ENCODE results near the gene TARBP2. TPM values are rescaled to one million over a fixed set of nuclear protein-coding genes. Genes with fewer than 3 reads are reported as not detected.

TARBP2 gene, protein sequence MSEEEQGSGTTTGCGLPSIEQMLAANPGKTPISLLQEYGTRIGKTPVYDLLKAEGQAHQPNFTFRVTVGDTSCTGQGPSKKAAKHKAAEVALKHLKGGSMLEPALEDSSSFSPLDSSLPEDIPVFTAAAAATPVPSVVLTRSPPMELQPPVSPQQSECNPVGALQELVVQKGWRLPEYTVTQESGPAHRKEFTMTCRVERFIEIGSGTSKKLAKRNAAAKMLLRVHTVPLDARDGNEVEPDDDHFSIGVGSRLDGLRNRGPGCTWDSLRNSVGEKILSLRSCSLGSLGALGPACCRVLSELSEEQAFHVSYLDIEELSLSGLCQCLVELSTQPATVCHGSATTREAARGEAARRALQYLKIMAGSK
- total RNA-seq, result 46.5 and 52.2 TPM in 2 replicates

DNA sequence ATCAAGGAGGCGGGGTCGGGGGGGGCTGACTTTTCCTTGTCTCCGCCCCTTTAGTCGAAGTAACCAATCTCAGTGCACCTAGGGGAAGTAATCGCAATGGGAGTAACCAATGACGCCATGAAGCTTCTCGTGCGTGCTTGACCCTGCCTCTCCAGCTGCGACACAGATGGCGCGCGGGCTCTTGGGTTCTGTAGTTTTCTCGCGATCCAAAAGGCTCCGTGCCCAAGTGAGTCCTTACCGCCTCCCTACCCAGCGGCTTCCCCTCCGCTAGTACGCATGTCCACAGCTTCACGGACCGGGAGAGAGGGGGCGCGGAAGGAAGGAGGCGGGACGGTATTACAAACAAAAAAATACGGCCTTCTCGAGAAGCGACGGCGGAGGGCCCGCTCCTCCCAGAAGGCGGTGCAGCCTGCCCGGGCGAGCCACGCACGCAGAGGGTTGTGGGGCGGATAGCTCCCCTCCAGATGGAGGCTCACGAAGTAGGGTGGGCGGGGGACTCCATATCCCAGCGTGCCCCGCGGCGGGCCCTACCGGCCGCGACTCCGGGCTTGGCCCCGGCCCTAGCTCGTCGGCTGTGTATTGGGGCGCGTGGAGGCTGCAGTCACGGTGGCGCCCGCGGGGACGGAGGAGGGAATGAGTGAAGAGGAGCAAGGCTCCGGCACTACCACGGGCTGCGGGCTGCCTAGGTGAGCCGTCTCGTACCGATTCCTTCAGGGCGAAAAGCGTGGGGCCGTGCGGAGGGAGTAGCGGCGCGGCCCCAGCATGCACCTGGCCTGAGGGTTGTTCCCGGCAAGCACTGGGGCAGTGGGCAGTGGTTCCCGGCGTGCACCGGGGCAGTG, at the start of gene TARBP2:
Gene TARBP2 (plus strand): TSS at position 508 of the 839 bp plus-strand sequence. CDS start 126 bp downstream, at position 634.

GRCh38 chr12:53451661-53452158, 49.4 kb upstream of the TARBP2 start, which contains the start of gene PCBP2:
Gene PCBP2, plus strand, starts transcription at chr12:53452102. Its CDS starts 2,699 bp downstream, at chr12:53454801.

DNA sequence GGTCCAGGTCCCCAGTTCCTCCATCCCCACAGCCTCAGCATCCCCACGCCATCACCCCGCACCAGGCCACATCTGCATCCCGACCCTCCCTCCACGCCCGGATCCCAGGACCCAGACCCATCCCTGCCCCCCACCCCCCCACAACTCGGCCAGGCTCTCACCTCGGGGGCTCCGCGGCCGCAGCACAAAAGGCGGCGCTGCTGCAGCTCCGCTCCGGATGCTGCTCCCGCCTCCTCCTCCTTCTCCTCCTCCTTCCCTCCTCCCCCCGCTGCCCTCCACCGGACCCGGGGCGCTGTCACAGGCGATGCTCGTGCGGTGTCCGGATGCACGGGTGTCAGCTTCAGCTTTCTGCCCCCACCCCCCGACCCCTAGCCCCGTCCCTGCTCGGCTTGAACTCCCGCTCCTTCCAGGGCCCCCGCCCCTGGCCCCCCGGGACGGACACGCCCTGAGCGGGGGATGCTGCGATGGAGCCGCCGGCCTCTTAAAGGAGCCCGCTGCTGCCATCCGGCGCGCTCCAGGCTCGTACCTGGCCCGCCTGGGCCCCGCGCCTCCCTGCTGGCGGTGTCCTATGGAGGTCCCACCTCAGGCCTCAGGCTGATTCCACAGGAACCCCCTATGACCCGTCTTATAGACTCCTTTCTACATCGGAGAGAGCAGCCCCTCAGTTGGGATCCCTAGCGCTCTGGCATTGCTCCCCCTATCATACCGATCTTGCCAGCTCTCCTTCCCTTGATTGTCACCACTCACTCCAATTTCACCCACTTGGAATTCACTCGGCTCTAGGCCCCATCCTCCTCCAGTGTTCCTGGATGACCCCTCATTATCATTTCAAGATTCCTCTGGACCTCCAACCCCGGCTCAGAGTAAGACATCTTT, 1.6 kb upstream of the TARBP2 start, which contains the start of gene MAP3K12:
Gene MAP3K12 (minus strand): TSS at position 193 of the 876 bp plus-strand sequence. CDS start 12,067 bp downstream, outside the sequence.

DNA sequence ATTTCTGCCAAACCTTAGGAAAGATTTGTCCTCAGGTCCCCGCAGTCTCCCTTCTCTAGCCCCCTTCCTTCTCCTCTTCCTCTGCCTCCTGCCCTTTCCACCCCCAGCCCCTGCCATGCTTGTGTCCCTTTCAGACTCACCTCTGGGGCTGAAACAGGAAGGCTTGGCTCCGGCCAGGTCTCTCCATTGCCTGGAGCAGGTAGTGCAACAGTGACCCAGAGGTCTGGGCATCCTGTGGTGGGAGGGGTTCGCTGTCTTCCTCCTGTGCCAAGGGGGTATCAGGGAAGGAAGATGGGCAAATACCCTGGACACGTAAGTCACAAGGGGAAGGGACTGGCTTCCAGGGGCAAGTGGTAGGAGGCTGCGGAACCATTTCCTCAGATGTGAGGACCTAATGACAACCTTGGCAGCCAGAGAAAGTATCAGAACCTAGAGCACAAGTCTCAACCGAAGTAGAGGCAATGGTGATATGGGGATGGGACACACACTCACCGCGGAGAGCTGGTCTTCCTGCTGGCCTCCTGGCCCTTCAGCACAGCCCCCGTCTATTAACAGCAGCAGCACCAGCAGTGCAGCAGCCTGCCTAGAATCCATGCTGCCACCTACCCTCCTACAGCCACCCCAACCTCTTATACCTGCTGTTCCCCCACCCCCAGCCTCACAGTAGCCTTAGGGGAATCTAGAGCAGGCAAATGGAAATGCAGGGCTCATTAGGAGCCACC, 6.0 kb downstream of the TARBP2 start, which contains the start of gene NPFF:
Gene NPFF (minus strand): TSS at position 604 of the 722 bp plus-strand sequence. CDS start 10 bp downstream, at position 594.

Other genes starting within 250 kb of the TARBP2 start
- gene ESPL1, start 233.0 kb upstream of the TARBP2 start, total RNA-seq, result 9.4 and 12.3 TPM in 2 replicates
- gene PFDN5, start 205.7 kb upstream of the TARBP2 start, total RNA-seq, result 359 and 451 TPM in 2 replicates
- 45.6 and 46.0 TPM in 2 replicates for gene MYG1, start 201.6 kb upstream of the TARBP2 start, total RNA-seq
- gene AAAS, start 179.7 kb upstream of the TARBP2 start, total RNA-seq, result 81.3 and 86.2 TPM in 2 replicates
- gene SP7, start 164.9 kb upstream of the TARBP2 start, total RNA-seq, result not detected in 2 replicates
- gene SP1, start 121.1 kb upstream of the TARBP2 start, total RNA-seq, result 20.7 and 32.2 TPM in 2 replicates
- not detected in 2 replicates for gene AMHR2, start 77.4 kb upstream of the TARBP2 start, total RNA-seq
- 111 and 112 TPM in 2 replicates for gene PRR13, start 59.5 kb upstream of the TARBP2 start, total RNA-seq
- 105 and 155 TPM in 2 replicates for gene PCBP2, start 49.2 kb upstream of the TARBP2 start, total RNA-seq
- gene MAP3K12, start 1.8 kb upstream of the TARBP2 start, total RNA-seq, result 11.1 and 13.4 TPM in 2 replicates
- gene NPFF, start 6.2 kb downstream of the TARBP2 start, total RNA-seq, result not detected in 2 replicates
- gene ATF7, start 125.1 kb downstream of the TARBP2 start, total RNA-seq, result 5.8 and 14.3 TPM in 2 replicates
- gene ATP5MC2, start 174.8 kb downstream of the TARBP2 start, total RNA-seq, result 297 and 357 TPM in 2 replicates
- 25.1 and 26.4 TPM in 2 replicates for gene CALCOCO1, start 226.2 kb downstream of the TARBP2 start, total RNA-seq

Data from airway epithelial cell (primary cell).